Ammon's horn (tissue), 1 donor: ENCODE measurements around the gene MIDN.
"Not testable (repeated sequence)": the region's sequence is repeated elsewhere in the genome, so short reads cannot be mapped to it uniquely, and the experiment has no call there.

Experiments
- DNase-seq: peaks from one replicate; pipeline ENCODE4 v3.0.0-alpha.2; 2016; ENCODE audit warnings: low spot score

Gene MIDN

GRCh38 chr19:1294688-1295087, 46.3 kb downstream of the MIDN start:
- no peak for DNase-seq

GRCh38 chr19:1295169-1296012, 47.0 kb downstream of the MIDN start:
- DNase-seq: no peak

GRCh38 chr19:1296078-1296477, 47.7 kb downstream of the MIDN start:
- no peak for DNase-seq

- no peak for DNase-seq
These were observed 48.3 kb downstream of the MIDN start for GRCh38 chr19:1296575-1297271.

- DNase-seq: no peak
These were observed 49.9 kb downstream of the MIDN start for GRCh38 chr19:1298235-1298634.

- DNase-seq: no peak
These were observed 51.4 kb downstream of the MIDN start for GRCh38 chr19:1299801-1300200.

- no peak for DNase-seq
These were observed 52.5 kb downstream of the MIDN start for GRCh38 chr19:1300744-1301490.

GRCh38 chr19:1302533-1303239, 54.3 kb downstream of the MIDN start:
- DNase-seq: peak; percentile 81

- DNase-seq: no peak
These were observed 56.0 kb downstream of the MIDN start for GRCh38 chr19:1304197-1304924.

GRCh38 chr19:1305354-1305753, 57.0 kb downstream of the MIDN start:
- not testable (repeated sequence) for DNase-seq

GRCh38 chr19:1307320-1307719, 58.9 kb downstream of the MIDN start:
- DNase-seq: no peak

GRCh38 chr19:1307755-1308303, 59.4 kb downstream of the MIDN start:
- DNase-seq: no peak

- DNase-seq: no peak
These were observed 60.3 kb downstream of the MIDN start for GRCh38 chr19:1308718-1309117.
